ENCODE measurements around the gene GPR132.
A peak's percentile ranks its signal among the peaks of the same experiment; 100 is the strongest.

Gene GPR132

DNA sequence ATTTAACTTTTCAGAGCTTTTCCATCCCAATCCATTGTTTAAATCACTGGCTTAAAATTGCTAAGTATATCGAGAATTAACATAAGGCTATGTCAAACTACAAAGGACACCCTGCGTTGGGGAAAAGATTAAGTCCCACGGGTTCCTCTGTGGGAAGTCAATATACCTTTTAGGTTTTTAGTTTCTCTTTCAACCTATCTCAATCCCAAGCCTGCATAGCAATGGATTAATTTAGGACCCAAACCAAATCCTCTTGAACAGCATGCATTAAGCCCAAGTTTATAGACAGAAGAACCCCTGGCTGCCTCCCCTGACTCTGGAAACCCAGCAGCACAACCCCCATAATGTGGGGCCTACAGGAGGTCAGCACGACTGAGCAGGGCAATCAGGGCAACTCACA lies 50.6 kb downstream of the GPR132 start:
- TF ChIP-seq, protein P1, sequence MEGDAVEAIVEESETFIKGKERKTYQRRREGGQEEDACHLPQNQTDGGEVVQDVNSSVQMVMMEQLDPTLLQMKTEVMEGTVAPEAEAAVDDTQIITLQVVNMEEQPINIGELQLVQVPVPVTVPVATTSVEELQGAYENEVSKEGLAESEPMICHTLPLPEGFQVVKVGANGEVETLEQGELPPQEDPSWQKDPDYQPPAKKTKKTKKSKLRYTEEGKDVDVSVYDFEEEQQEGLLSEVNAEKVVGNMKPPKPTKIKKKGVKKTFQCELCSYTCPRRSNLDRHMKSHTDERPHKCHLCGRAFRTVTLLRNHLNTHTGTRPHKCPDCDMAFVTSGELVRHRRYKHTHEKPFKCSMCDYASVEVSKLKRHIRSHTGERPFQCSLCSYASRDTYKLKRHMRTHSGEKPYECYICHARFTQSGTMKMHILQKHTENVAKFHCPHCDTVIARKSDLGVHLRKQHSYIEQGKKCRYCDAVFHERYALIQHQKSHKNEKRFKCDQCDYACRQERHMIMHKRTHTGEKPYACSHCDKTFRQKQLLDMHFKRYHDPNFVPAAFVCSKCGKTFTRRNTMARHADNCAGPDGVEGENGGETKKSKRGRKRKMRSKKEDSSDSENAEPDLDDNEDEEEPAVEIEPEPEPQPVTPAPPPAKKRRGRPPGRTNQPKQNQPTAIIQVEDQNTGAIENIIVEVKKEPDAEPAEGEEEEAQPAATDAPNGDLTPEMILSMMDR (IDR thresholded peaks at IDR 0.05; ENCODE audit: low read depth, low read length, missing control alignments) = no peak
- in situ Hi-C loops (cut with HindIII; ENCODE audit: low sequenced_read_pairs) = no loop called here
- DNase-seq (ENCODE audit: low read depth) = no peak
- peak overlapping the region; percentile 6 for H3K4me3 ChIP-seq (ENCODE audit: low read depth, low read length)

DNA sequence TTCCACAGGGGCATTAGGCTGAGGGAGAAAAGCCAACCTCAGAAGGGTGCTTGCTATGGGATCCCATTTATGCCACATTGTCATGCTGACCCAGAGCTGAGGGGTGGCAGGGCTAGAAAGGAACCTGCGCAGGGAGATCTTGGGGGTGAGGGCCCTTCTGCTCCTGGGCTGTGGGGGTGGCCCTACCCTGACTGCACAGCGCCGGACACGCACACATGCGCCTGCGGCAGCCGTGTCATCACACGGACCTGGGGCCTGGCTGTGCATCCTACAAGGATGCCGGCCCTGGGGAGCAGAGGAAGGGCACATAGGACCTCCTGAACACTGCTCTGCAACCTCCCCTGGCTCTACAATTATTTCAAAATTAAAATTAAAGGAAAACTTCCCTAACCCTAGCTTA lies 51.2 kb downstream of the GPR132 start:
- TF ChIP-seq, protein P1 (IDR thresholded peaks at IDR 0.05; ENCODE audit: low read depth, low read length, missing control alignments) = no peak
- no peak overlapping the region for H3K4me3 ChIP-seq (ENCODE audit: low read depth, low read length)
- no peak for DNase-seq (ENCODE audit: low read depth)

DNA sequence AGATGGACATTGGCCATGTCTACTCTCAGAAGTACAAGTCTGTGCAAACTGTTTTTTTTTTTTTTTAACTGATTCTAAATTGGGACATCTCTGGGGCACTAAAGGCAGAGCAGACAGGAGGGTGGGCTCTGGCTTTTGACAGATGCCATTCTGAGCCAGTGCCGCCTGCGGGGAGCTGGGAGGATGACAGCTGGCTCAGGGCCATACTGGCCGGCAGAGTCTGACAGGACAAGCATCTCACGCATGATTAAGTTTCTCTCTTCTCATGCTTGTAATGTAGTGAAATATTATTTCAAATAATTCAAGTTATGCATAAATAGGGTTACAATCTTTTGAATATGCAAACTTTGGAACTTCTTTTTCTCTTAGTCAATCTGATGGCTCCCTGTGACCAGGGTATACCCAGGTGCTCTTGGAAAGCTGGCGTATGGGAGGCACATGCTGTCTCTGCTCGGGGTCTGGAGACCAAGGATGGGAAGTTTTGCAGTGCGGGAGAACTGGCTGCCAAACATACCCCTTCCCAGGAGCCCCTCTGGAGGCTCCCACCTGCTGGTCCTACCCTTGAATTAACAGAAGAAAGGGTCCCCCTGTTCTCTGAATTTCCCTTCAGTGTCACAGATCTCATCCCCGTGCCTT lies 52.0 kb downstream of the GPR132 start:
- TF ChIP-seq, protein P1 (IDR thresholded peaks at IDR 0.05; ENCODE audit: low read depth, low read length, missing control alignments) = peak; percentile 14
- in situ Hi-C loops (cut with HindIII; ENCODE audit: low sequenced_read_pairs) = no loop called here
- no peak overlapping the region for H3K4me3 ChIP-seq (ENCODE audit: low read depth, low read length)
- no peak for DNase-seq (ENCODE audit: low read depth)

More for the DNA sequence above, 51.2 kb downstream of the GPR132 start:
- in situ Hi-C loops (cut with HindIII; ENCODE audit: low sequenced_read_pairs) = no loop called here

DNA sequence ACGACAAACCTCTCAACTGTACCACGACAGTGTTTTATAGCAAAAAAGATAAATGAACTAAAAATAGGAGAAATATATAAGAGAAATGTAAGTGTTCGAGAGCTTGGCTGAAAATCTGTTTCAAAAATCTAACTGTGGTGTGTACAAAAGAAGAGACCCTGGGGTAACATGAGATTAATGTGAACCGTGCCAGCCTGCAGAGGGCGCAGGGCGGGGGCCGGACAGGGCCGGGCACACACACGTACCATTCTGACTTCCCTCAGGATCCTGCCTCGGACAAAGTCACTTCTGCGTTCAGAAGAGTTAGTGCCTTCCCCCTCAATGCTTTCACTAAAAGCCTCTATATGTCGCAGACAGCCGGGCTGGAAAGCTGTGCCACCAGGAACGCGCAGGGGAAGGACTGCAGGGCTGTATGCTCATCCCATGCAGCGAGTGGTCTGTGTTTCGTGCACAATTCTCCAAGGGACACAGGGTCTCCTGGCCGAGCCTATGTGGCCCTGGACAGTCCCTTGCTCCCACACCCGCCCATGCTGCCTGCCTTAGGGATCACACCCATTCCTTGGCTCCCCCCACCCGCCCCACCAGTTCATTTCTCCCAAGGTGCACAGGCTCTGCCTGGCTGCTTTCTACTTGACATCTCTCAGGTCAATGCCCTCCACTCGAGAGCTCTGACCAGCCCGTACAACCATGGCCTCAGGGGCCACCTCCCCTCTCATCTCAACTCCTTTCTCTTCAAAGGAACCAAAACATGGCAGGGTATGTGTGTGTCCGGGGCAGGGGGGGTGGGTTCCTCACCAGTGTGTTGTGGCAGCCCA lies 52.9 kb downstream of the GPR132 start:
- no peak overlapping the region for H3K4me3 ChIP-seq (ENCODE audit: low read depth, low read length)
- TF ChIP-seq, protein P1 (IDR thresholded peaks at IDR 0.05; ENCODE audit: low read depth, low read length, missing control alignments) = peak; percentile 52
- no peak for DNase-seq (ENCODE audit: low read depth)
- in situ Hi-C loops (cut with HindIII; ENCODE audit: low sequenced_read_pairs) = no loop called here

DNA sequence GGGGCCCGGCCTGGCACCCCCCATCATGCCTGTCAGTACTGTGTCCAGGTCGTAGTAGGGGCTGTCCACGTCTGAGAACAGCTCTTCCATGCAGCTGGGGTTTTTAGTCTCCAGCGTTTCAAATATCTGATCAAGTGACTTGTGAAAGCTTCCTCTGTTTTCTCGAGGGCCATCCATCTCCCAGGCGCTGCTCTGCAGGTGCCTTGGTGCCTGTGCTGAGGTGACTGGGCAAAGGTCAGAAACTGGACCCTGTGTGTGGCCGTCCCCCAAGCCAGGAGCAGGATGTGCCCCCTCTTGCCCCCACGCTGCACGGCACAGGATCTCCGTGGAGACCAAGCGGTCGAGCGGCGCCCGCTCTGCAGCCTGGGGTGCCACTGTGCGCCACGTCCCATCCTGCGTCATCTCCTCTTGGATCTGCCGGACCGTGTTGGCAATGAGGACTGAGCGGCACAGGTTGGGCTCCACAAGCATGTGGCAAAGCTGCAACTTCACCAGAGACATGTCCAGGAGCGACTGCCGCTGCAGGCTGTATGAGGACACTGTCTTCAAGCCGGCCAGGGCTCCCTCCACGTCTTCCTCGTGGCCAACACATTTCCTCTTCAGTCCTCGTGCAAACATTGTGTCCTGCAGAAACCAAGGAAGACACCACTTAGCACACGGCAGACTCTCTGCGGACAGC lies 53.8 kb downstream of the GPR132 start:
- TF ChIP-seq, protein P1 (IDR thresholded peaks at IDR 0.05; ENCODE audit: low read depth, low read length, missing control alignments) = no peak
- no peak for DNase-seq (ENCODE audit: low read depth)
- no peak overlapping the region for H3K4me3 ChIP-seq (ENCODE audit: low read depth, low read length)
- in situ Hi-C loops (cut with HindIII; ENCODE audit: low sequenced_read_pairs) = no loop called here

DNA sequence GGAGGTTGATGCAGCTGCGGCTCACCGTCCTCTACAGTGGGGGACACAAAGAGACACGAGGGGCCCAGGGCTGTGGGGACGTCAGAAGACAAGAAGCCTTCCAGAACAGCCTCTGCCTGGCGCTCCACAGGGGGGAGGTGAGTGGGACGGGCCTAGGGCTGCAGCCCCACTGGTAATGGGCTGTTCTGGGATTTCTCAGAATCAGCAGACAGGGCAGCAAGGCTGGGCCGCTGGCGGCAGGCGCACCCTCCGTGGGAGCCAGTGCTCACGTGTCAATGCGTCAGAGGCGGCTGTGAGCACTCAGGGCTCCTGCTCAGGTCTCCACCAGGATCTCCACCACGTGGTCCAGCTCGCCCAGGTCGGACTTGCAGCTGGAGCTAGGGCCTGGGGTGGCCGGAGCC lies 54.3 kb downstream of the GPR132 start:
- no peak overlapping the region for H3K4me3 ChIP-seq (ENCODE audit: low read depth, low read length)
- no peak for DNase-seq (ENCODE audit: low read depth)
- TF ChIP-seq, protein P1 (IDR thresholded peaks at IDR 0.05; ENCODE audit: low read depth, low read length, missing control alignments) = no peak
- in situ Hi-C loops (cut with HindIII; ENCODE audit: low sequenced_read_pairs) = no loop called here
